KMS-11 (cell line): ENCODE measurements around the gene ATRNL1.

ENCODE experiments used
- H2AFZ ChIP-seq: fragments of 200-600 bp; sonication (generic); 2 replicates; pipeline ENCODE4 v1.6.1; 2016; ENCODE audit warnings: antibody characterized with exemption, mixed run types, low read depth
- H3K27ac ChIP-seq: fragments of 200-600 bp; sonication (generic); 2 replicates; pipeline ENCODE4 v1.6.1; 2016; ENCODE audit warnings: mild to moderate bottlenecking, mixed run types
- H3K27me3 ChIP-seq: fragments of 200-600 bp; sonication (generic); 2 replicates; pipeline ENCODE4 v1.6.1; 2017; ENCODE audit warnings: mild to moderate bottlenecking, low read depth, mixed run types, moderate library complexity; ENCODE audit not compliant: insufficient read depth
- H3K36me3 ChIP-seq: fragments of 200-600 bp; sonication (generic); 2 replicates; pipeline ENCODE4 v1.6.1; 2017; ENCODE audit warnings: mild to moderate bottlenecking, mixed run types; ENCODE audit not compliant: insufficient read depth
- H3K4me1 ChIP-seq: fragments of 200-600 bp; sonication (generic); 2 replicates; pipeline ENCODE4 v1.6.1; 2016; ENCODE audit warnings: mild to moderate bottlenecking, low read depth, mixed run types; ENCODE audit not compliant: poor library complexity, severe bottlenecking
- H3K4me2 ChIP-seq: fragments of 200-600 bp; sonication (generic); 2 replicates; pipeline ENCODE4 v1.7.0; 2016; ENCODE audit warnings: mild to moderate bottlenecking, mixed run types
- H3K4me3 ChIP-seq: fragments of 200-600 bp; sonication (generic); IDR thresholded peaks from 2 replicates; pipeline ENCODE4 v1.6.1; 2017; ENCODE audit warnings: low read depth, low read length, mixed read lengths; ENCODE audit not compliant: insufficient read depth
- H3K79me2 ChIP-seq: fragments of 200-600 bp; sonication (generic); 2 replicates; pipeline ENCODE4 v1.6.1; 2016; ENCODE audit warnings: low read depth, mixed run types; ENCODE audit not compliant: insufficient read depth
- H3K9ac ChIP-seq: fragments of 200-600 bp; sonication (generic); 2 replicates; pipeline ENCODE4 v1.6.1; 2016; ENCODE audit warnings: mild to moderate bottlenecking, mixed run types
- H4K20me1 ChIP-seq: fragments of 200-600 bp; sonication (generic); 2 replicates; pipeline ENCODE4 v1.6.1; 2016; ENCODE audit warnings: mild to moderate bottlenecking, mixed run types; ENCODE audit not compliant: insufficient read depth
- TF ChIP-seq, protein P1 (sequence below): fragments of 200-600 bp; sonication (generic); conservative IDR thresholded peaks from 2 replicates; pipeline ENCODE4 v1.6.1; 2017; ENCODE audit warnings: low read depth, mild to moderate bottlenecking, antibody characterized with exemption, low read length, moderate library complexity, mixed read lengths

ATRNL1 gene

DNA sequence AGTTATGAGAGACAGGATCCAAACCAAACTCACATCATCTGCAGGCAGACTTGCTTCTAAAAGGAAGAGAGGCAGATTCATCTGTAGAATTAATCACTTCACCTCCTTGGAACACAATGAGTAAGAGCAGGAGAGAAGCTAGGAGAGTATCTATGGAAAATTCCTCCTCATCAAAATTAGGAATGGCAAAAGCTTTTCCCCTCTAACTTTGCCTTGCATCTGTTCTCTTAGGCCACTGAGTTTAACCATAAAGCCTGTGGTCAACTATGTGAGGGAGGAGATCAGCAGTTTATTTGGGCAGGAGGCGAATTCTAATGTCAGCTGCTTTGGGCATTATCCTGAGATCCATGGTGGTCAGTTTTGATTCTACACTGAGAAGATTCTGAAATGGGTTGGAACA is 618.1 kb downstream of the ATRNL1 start:
- no peaks in the 10 kb centered on the region for H3K36me3 ChIP-seq
- H3K4me1 ChIP-seq = no peaks in the 10 kb centered on the region
- H3K27me3 ChIP-seq = no peaks in the 10 kb centered on the region
- H4K20me1 ChIP-seq = no peaks in the 10 kb centered on the region
- no peak overlapping the region for H2AFZ ChIP-seq
- no peak overlapping the region for H3K27ac ChIP-seq
- no peaks in the 10 kb centered on the region for H3K79me2 ChIP-seq
- no peak overlapping the region for H3K4me2 ChIP-seq
- H3K4me3 ChIP-seq = no peak overlapping the region
- H3K9ac ChIP-seq = no peak overlapping the region
- TF ChIP-seq, protein P1, sequence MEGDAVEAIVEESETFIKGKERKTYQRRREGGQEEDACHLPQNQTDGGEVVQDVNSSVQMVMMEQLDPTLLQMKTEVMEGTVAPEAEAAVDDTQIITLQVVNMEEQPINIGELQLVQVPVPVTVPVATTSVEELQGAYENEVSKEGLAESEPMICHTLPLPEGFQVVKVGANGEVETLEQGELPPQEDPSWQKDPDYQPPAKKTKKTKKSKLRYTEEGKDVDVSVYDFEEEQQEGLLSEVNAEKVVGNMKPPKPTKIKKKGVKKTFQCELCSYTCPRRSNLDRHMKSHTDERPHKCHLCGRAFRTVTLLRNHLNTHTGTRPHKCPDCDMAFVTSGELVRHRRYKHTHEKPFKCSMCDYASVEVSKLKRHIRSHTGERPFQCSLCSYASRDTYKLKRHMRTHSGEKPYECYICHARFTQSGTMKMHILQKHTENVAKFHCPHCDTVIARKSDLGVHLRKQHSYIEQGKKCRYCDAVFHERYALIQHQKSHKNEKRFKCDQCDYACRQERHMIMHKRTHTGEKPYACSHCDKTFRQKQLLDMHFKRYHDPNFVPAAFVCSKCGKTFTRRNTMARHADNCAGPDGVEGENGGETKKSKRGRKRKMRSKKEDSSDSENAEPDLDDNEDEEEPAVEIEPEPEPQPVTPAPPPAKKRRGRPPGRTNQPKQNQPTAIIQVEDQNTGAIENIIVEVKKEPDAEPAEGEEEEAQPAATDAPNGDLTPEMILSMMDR = no peak

DNA sequence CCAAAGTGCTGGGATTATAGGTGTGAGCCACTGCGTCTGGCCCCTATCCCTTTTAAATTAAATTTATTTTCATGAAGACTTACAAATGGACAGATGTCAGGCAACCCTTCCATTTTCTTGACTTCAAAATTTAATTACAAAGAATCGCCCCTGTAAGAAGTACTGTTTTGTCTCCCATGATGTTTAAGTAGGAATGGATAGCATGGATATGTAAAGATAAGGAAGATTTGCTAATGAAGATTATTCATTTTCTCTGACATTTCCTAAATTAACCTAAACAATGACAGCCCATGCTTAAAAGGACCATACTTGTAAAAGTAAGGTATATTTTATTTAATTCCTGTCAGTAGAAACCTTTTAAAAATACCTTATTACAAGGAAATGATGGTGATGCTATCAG is 627.0 kb downstream of the ATRNL1 start:
- Histone ChIP-seq H3K27me3 (no peaks in the 10 kb centered on the region), H3K9ac (no peak overlapping the region), H3K27ac (no peak overlapping the region), H3K4me2 (no peak overlapping the region), H2AFZ (no peak overlapping the region), H3K36me3 (no peaks in the 10 kb centered on the region), H3K79me2 (no peaks in the 10 kb centered on the region), H3K4me1 (no peaks in the 10 kb centered on the region), H4K20me1 (no peaks in the 10 kb centered on the region), H3K4me3 (no peak overlapping the region)
- TF ChIP-seq, protein P1 = no peak

DNA sequence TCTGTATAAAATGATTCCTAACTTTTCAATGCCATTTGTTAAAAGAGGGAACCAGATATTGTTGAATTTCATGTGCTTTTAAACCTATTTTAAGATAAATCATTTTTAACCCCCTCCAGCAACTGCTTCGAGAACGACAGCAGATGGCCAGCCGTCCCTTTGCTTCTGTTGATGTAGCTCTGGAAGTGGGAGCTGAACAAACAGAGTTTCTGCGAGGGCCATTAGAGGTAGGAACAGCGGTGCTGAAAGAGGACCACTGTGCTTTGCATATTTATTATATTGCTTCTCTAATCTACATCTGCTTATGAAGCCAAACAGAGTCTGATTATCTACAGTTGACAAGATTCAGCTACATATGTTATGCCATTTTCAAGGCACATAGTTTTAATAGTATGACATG is 634.0 kb downstream of the ATRNL1 start:
- Histone ChIP-seq H3K9ac (no peak overlapping the region), H3K36me3 (no peaks in the 10 kb centered on the region), H4K20me1 (no peaks in the 10 kb centered on the region), H2AFZ (no peak overlapping the region), H3K27ac (no peak overlapping the region), H3K79me2 (no peaks in the 10 kb centered on the region), H3K27me3 (no peaks in the 10 kb centered on the region), H3K4me1 (no peaks in the 10 kb centered on the region), H3K4me3 (no peak overlapping the region), H3K4me2 (no peak overlapping the region)
- TF ChIP-seq, protein P1 = no peak

DNA sequence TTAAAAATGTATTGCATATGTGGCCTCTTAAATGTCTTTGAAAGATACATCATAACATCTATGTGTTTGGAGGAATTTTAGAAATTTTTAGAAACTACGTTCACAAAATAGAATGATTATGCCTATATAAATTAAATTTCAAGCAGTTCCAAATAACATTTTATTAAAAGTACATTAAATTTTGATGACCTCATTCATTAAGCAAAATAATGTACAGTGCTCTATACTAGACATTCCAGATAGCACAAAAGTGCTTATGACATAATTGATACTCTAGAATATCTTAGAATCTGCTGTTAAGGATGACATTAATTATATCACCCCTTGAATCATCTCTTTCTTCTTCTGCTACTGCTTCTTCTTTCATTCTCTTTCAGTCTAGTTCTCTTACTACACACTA is 650.9 kb downstream of the ATRNL1 start:
- Histone ChIP-seq H3K4me3 (no peak overlapping the region), H3K9ac (no peak overlapping the region), H3K4me1 (no peaks in the 10 kb centered on the region), H3K36me3 (no peaks in the 10 kb centered on the region), H2AFZ (no peak overlapping the region), H3K27ac (no peak overlapping the region), H3K4me2 (no peak overlapping the region), H3K79me2 (no peaks in the 10 kb centered on the region), H4K20me1 (no peaks in the 10 kb centered on the region), H3K27me3 (no peaks in the 10 kb centered on the region)
- TF ChIP-seq, protein P1 = no peak
